GM19452 (cell line): ENCODE results near the gene TRIM62.

Source experiments
- ATAC-seq: cut with Tn5 transposase; IDR thresholded peaks from one replicate; pipeline ENCODE4 v1.9.1; 2021; ENCODE audit not compliant: unreplicated experiment

TRIM62 gene

DNA sequence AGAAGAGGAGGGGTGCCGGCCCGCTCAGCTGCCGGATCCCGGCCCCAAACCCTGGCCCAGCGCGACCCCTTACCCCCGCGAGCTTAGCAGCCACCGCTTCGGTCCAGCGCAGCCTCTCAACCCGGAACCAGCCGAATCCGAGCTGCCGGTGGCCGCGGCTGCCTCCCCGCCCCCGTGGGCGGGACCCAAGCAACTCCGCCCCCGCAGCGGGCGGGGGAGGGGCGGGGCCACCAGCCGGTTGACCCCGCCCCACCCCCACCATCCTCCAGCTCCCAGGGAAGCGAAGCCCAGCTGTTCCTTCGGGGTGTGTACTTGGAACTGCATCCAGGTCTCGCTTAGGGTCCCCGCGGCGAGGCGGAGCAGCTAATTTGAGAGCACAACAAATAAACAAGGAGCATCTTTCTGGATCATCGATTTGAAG lies at the start of gene TRIM62:
Gene TRIM62, minus strand, starts transcription at position 123 of the 421 bp plus-strand sequence. CDS start 611 bp downstream, outside the sequence.
- ATAC-seq, result no peak

DNA sequence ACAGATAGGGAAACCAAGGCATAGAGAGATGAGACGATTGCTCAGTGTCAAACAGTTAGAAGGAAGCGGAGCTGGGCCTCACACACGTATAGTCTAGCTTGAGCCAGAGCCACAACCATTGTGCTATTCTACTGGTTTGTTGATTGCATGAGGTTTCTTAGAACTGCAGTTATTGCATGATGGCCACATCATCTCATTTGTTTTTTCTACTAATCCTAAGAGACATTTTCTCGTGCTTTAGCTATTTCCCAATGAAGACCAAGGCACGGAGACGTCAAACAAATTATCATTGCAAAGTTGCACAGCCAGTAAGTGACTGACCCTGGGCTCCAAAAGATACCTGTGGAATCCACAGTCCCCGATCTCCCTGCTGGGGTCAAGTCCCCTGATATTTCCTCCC lies 49.3 kb upstream of the TRIM62 start:
- ATAC-seq, result no peak

DNA sequence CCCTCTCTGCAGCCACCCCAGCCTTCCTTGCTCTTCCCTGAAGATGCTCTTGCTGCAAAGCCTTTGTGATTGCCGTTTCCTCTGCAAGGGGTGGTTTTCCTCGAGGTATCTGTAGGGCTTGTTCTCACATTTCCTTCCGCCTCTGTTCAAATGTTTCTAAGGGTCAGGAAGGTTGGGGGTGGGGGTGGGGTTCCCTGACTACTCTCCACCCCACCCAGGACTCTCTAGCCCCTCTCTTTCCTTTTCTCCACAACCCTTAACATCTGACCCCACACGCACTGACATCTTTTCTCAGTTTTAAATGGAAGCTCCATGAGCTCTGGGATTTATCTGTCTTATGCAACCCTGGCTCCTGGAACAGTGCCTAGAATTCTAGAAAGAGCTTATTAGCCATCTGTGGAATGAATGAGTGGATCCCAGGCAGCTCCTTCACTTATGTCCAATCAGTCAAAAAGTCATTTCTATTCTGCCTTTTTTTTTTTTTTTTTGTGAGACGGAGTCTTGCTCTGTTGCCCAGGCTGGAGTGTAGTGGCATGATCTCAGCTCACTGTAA lies 47.2 kb upstream of the TRIM62 start:
- no peak for ATAC-seq

DNA sequence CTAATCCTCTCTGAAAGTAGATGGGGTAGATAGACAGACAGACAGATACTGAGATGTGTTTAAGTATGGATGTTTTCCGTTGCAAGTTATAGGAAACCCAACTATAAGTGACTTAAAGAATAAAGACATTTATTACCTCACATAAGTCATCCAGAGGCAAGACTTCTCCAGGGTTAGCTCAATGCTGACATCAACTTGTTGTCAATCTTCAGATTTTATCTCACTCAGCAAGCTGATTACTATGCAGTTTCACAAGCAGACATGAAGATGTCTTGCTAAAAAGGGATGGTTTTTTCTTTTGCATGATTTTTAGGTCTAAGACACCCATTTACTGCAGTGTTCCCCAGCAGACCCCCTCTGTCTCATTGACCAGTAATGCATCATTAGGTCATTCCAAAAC lies 43.7 kb upstream of the TRIM62 start:
- ATAC-seq, result no peak

DNA sequence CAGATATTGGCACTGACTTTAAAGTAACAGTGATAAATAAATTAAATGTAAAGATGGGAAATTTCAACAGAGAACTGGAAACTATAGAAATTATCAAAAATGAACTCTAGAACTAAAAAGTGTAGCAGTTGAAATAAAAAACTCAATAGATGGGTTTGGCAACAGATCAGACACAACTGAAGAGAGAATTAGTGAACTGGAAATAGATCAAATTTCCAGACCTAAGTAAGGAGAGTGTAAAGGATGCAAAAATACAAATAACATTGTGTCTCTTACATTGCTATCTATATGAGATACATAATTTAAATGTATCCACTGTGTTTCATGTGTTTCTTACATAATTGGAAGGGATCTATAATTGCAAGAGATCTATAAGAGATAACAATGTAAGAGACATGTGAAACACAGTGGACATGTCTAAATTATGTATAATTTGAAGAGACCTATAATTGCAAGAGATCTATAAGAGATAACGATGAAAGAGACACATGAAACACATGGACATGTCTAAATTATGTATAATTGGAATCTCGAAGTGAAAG lies 42.4 kb upstream of the TRIM62 start:
- ATAC-seq, result no peak

DNA sequence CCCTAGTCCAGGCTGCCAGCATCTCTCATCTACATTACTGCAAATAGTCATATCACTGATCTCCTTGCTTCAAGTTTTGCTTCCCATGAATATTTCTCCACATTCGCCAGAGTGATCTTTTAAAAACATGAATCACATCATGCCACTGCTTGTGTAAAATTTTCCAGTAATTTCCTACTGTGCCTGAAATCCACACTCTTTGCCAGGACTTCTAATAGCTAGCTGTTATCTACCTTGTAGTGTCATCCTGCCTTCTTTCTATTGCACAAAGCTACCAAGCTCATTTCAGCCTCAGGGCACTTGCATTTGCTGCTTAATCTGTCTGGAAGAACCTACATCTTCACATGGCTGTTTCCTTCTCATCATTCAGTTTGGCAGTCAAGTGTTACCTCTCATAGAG lies 40.5 kb upstream of the TRIM62 start:
- ATAC-seq, result no peak

DNA sequence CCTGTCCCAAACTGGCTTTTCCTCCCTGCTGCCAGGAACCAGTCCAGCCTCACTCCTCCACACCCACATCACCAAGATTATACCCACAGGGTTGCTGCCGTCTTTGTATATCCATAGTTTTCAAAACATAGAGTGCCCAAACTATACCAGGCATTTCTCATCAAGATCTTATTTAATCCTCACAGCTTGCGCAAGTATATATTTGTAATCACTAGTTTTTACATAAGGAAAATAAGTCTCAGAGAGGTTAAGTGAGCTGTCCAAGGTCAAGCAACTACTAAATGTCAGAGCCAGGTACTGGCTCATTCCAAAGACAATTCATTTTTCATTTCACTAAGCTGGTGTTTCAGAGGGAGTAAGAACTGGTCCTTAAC lies 39.5 kb upstream of the TRIM62 start:
- ATAC-seq, result no peak

DNA sequence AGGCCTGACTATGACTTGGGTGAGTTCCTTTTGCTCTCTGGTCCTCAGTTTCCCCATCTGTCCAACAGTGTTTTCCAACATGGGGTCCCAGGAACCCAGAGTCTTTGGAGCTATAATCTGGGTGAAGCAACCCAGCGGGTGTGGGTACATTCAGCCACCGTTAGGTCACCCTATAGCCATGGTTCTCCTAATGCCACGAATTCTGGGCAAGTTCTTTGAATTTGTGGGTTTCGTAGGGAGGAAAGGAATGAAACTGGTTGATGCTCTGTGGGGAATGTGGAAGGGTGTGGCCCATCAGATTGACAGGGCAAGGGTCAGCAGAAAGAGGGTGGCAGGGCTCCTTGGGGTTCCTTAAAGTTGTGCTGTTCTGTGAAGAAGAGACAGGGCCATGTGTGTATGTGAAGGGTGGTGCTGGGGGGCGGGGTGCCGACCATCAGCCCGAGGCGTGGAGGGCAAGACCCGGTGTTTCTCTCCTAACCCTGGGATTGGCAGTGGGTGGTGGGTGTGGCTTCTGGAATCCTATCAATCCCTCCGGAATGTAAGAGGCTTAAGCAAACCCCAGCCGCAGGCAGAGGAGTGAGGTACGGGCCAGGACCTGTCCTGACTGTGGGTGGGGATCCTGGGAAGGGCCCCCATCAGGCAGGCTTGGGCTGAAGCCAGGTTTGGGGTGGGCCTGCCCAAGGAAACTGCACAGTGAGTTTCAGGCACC lies 39.0 kb upstream of the TRIM62 start:
- no peak for ATAC-seq

DNA sequence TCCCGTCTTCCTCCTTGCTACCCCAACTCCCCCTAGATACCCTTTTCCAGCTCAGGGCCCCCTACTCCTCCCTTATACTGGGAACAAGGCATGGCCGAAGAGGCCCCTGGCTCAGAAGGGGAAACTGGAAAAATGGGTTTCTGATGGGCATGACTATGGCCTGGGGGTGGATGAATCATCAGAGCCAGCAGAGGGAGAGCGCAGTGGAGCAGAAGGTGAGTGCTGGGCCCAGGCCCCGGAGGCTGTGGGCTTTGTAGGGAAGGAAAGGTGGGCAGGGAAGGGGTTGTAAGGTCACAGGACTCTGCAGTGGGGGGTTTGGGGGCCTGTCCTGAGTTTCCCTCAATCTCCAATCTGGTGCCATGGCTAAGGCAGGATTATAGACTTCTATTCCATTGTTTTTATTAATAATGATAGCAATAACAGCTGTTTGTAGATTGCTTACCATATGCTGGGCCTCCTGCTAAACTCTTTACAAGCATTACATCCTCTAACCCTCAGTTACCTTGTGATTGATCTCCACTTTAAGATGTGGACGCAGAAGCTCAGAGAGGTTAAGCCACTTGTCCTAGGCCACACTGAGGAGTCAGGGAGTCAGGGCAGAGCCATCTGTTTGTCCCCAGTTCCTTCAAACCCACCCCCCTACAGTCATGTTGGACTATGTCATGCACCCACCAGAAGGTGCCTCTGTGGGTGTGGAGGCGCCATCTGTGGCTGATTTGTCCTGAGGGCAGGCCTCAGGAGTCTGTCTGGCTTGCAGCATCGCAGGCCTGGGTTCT lies 38.2 kb upstream of the TRIM62 start:
- no peak for ATAC-seq

DNA sequence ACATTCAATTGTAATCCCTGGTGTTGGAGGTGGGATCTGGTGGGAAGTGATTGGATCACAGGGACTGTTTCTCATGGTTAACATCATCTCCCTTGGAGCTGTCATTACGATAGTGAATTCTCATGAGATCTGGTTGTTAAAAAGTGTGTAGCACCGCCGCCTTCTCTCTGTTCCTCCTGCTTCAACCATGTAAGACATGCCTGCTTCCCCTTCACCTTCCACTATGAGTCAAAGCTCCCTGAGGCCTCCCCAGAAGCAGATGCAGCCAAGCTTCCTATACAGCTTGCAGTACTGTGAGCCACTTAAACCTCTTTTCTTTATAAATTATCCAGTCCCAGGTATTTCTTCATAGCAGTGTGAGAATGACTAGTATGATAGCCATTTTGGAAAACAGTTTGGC lies 30.1 kb upstream of the TRIM62 start:
- ATAC-seq, result no peak

DNA sequence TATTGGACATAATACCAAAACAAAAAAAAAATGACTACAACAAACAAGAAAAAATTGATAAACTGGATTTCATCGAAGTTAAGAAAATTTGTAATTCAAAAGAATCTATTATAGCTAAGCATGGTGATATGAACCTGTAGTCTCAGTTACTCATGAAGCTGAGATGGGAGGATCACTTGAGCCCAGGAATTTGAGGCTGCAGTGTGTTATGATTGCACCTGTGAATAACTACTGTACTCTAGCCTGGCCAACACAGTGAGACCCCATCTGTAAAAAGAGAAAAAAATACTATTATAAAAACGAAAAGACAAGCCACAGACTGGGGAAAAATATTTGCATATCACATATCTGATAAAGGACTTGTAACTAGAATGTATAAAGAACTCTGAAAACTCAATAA lies 24.5 kb upstream of the TRIM62 start:
- ATAC-seq, result no peak

DNA sequence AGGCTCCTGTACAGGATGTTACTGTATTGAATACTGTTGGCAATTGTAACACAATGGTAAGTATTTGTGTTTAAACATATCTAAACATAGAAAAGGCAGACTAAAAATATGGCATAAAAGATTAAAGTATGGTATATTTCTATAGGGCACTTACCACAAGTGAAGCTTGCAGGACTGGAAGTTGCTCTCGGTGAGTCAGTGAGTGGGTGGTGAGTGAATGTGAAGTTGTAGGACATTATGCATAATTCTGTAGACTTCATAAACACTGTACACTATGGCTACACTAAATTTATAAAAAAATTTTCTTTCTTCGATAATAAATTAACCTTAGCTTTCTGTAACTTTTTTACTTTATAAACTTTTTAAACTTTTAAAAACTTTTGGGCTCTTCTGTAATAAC lies 13.7 kb upstream of the TRIM62 start:
- ATAC-seq, result no peak

DNA sequence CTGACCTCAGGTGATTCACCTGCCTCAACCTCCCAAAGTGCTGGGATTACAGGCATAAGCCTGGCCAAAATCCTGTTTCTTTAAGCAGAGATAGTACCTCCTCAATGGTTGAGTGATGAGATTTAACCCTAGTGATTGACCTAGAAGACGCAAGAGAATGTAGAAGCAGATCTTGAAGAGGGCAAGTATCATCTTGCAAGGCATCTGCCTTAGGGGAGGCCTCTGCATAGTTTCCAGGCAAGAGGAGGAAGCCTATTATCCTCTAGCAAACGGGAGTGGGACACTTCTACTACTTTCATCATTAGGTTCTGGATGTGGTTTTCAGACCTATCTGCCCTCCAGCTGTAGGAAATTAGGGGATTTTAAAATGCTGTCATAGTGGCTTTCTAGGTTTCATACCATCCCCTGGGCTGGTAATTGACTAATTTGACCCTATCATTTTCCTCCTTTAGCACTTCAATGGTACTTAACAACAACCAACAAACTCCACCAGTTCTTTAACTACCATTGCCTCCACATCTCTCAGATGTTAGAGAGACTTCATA lies 10.0 kb upstream of the TRIM62 start:
- ATAC-seq, result no peak

DNA sequence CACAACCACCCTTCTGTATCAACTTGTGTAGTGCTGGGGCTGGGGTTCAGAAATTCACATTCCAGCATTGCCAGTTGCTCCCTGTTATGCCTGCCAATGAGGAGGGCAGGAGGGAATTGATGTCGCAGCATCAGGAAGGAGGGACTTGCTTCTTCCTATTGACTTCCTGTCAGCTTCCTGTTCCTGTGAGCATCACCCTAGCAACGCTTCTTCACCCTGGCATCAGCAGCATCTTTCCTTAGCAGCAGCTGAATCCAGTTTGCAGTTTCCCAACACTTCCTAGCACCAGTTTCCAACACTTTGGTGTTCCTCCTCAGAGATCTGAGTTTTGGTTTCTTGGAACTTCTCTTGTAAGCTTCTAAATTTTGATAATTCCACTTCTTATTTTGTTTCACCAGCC lies 8.9 kb upstream of the TRIM62 start:
- no peak for ATAC-seq

DNA sequence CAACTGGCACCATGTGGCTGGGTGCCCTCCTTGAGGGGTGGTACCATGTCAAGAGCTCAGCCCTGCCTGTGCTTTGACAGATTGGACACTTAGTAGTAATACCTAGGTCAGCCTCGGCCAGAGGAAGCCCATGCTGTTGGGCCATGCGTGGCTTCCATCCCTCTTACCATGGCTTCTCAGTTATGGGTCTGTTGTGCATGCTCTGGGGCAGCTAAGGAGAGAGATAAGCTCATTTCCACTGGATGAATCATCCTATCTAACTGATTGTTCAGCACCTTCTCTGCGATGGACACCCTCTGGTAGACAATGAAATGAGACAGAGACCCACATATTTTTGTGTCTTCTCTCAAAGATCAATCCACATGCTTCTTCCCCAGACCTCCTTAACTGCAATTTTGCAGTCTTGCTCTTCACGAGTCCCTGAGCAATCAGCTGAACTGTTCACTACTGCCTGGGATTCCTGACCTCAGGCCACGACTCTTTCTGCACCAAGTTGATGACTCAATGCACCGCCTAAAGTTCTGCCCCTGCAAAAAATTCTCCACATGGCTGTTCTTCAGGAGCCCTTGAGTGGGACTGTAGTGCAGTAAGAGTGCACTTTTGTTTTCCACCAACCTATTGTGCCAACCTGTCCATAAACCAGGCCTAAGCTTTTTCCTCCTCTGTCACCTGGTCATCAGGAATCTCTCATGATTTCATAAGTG lies 6.9 kb upstream of the TRIM62 start:
- no peak for ATAC-seq

DNA sequence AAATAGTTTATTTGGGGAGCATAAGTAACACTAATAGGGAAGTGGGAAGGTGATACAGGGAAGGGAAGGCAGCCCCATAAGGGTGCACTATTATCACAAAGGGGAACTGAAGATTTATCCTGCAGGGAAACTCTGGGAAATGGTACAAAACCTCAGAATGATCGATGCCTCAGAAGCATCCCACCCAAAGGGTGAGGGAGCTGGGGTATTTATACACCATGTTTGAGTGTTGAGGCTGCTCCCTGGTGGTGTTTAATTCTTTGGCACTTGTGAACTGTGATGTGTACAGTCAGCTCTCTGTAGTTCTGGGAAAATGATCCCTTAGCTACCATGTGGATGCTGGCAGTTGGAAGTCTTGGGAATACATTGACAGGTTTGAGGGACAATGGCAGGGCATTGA lies 5.1 kb upstream of the TRIM62 start:
- no peak for ATAC-seq

DNA sequence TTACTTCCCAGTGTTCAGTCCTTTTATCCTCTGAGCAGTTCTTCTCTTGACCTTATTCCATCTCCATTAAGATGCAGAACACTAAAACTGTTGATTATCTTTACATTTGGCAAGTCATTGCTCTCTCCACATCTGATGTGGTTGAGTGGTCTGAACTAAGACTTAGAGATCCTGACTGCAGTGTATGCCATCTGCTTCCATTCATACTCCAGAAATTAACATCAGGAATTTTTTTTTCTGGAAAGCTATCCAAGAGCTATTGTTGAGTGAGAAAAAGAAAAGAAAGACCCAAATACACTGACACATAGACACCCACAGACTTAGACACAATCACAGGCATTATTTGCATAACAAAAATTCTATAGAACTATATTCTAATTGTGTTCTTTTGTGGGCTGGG lies 3.7 kb upstream of the TRIM62 start:
- no peak for ATAC-seq

DNA sequence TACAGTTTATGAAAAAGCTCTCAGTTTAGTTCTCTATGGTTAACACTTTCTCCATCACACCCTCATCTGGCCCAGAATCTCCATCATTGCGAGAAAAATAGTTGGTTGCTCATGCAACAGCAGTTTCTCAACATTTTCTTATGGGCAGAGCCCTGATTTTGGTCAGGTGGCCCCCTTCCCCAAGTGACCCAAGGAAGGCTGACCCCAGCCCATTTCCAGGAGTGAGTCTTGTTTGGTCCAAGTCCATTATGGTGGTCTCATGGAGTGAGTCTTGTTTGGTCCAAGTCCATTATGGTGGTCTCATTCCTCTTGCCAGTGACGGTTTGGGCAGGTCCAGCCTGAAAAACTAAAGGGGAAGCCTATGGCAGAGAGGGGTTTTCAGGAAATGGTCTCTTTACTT lies 1.5 kb upstream of the TRIM62 start:
- ATAC-seq, result no peak

DNA sequence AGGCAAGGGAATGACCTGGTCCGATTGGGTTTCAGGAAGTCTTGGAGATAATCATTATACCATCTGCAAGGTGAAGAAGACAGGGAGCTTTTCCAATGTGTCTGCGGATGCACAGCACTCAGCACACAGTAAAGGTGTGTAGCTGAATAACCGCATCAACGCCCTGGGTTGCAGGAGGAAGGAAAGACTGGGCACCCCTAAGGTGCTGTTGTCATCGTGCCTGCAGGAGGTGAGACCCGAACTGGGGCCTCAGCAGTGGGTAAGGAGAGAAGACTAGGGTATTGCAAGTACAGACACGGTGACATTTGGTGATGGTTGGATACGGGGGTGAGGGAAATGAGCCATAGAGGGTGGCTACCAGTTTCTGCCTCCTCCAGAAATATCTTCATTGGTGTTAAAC lies 1.1 kb upstream of the TRIM62 start:
- no peak for ATAC-seq

DNA sequence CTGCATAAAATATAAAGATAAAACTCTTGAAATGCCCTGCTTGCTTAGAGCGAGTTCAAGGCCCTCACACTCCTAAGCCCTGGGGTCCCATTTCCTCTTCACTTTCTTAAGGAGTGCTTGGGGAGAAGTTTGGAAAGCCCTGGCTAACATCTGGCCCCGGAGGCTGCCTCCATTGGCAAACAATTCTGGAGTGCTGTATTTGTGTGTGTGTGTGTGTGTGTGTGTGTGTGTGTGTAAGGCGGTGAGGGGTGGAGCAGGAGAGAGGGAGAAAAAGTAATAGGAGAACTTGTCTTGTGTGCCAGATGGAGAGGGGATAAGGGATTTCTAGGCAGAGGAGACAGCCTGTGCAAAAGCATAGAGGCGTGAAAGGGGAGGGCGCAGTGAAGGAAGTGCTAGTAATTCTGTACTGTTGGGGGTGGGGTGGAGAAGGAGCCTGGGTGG lies 578 bp upstream of the TRIM62 start:
- ATAC-seq, result no peak
